Stimulated activated CD4-positive, alpha-beta T cell treated with anti-CD3 and anti-CD28 coated beads, TNF-alpha, amount 100 ng/mL, for 48 hours (primary cell): ENCODE data around the gene GRM7.

ENCODE experiments used
- DNase-seq, 3 donors: peaks; one replicate each; pipeline ENCODE4 v3.0.0-alpha.2; 2020; ENCODE audit warnings: low read depth in 3 of 3

Gene GRM7

GRCh38 chr3:7241584-7242302 lies 380.8 kb downstream of the GRM7 start:
- DNase-seq, result no peak

- no peak for DNase-seq
Observed at GRCh38 chr3:7242303-7242635, 381.4 kb downstream of the GRM7 start.

GRCh38 chr3:7249493-7250076 lies 388.7 kb downstream of the GRM7 start:
- no peak for DNase-seq

- DNase-seq, result no peak
Observed at GRCh38 chr3:7254251-7254650, 393.3 kb downstream of the GRM7 start.

GRCh38 chr3:7260975-7261374 lies 400.1 kb downstream of the GRM7 start:
- no peak for DNase-seq

GRCh38 chr3:7263347-7264195 lies 402.7 kb downstream of the GRM7 start:
- DNase-seq, result no peak

- no peak for DNase-seq
Observed at GRCh38 chr3:7264196-7264526, 403.2 kb downstream of the GRM7 start.

GRCh38 chr3:7265736-7266135 lies 404.8 kb downstream of the GRM7 start:
- DNase-seq, result no peak

- no peak for DNase-seq
Observed at GRCh38 chr3:7266551-7266950, 405.6 kb downstream of the GRM7 start.

- no peak for DNase-seq
Observed at GRCh38 chr3:7270731-7271130, 409.8 kb downstream of the GRM7 start.

- DNase-seq, result no peak
Observed at GRCh38 chr3:7271631-7272030, 410.7 kb downstream of the GRM7 start.

- no peak for DNase-seq
Observed at GRCh38 chr3:7272203-7272602, 411.3 kb downstream of the GRM7 start.

GRCh38 chr3:7275396-7275795 lies 414.5 kb downstream of the GRM7 start:
- DNase-seq, result no peak

GRCh38 chr3:7280318-7280717 lies 419.4 kb downstream of the GRM7 start:
- no peak for DNase-seq

- DNase-seq, result no peak
Observed at GRCh38 chr3:7282988-7283387, 422.1 kb downstream of the GRM7 start.

- no peak for DNase-seq
Observed at GRCh38 chr3:7285505-7285904, 424.6 kb downstream of the GRM7 start.

GRCh38 chr3:7288133-7288532 lies 427.2 kb downstream of the GRM7 start:
- no peak for DNase-seq

GRCh38 chr3:7289121-7289520 lies 428.2 kb downstream of the GRM7 start:
- no peak for DNase-seq

GRCh38 chr3:7290077-7290825 lies 429.3 kb downstream of the GRM7 start:
- DNase-seq, result no peak

GRCh38 chr3:7292362-7292761 lies 431.4 kb downstream of the GRM7 start:
- no peak for DNase-seq

GRCh38 chr3:7293286-7293685 lies 432.4 kb downstream of the GRM7 start:
- DNase-seq, result no peak

- DNase-seq, result no peak
Observed at GRCh38 chr3:7305561-7305960, 444.6 kb downstream of the GRM7 start.
